ENCODE measurements around the gene NAE1.

- no peak for TF ChIP-seq CTCF (IDR thresholded peaks at IDR 0.05)
- TF ChIP-seq POLR2A (IDR thresholded peaks at IDR 0.05) = no peak
Observed at GRCh38 chr16:66752958-66753357, 77.8 kb downstream of the NAE1 start.

All from right lobe of liver (tissue), 4 donors.